Central memory CD8-positive, alpha-beta T cell (primary cell): Measurements from ENCODE around the gene BLCAP.
A peak's percentile ranks its signal among the peaks of the same experiment; 100 is the strongest.
"Not testable (repeated sequence)": the region's sequence is repeated elsewhere in the genome, so short reads cannot be mapped to it uniquely, and the experiment has no call there.

ENCODE experiments used
- ATAC-seq: fragments of 150-1000 bp; cut with Tn5 transposase; replicated peaks from 2 replicates; pipeline ENCODE4 v1.10.0; 2022; ENCODE audit warnings: mild to moderate bottlenecking, moderate FRiP score, moderate number of reproducible peaks; ENCODE audit not compliant: poor library complexity, severe bottlenecking; ENCODE audit errors: extremely low read depth
- DNase-seq, 2 donors: peaks; one replicate each; pipeline ENCODE4 v3.0.0; 2021; ENCODE audit warnings: low spot score in 2 of 2
- H3K27ac Mint-ChIP-seq: one replicate; pipeline ENCODE4 v1.8.0; 2022; ENCODE audit warnings: low read depth, mild to moderate bottlenecking, moderate library complexity, mixed read lengths
- H3K27me3 Mint-ChIP-seq: one replicate; pipeline ENCODE4 v1.8.0; 2022; ENCODE audit warnings: mixed read lengths
- H3K36me3 Mint-ChIP-seq: one replicate; pipeline ENCODE4 v1.8.0; 2022; ENCODE audit warnings: mild to moderate bottlenecking, moderate library complexity, mixed read lengths; ENCODE audit not compliant: insufficient read depth
- H3K4me1 Mint-ChIP-seq: one replicate; pipeline ENCODE4 v1.8.0; 2022; ENCODE audit warnings: mixed read lengths
- H3K4me3 Mint-ChIP-seq: one replicate; pipeline ENCODE4 v1.8.0; 2022; ENCODE audit warnings: mild to moderate bottlenecking, moderate library complexity, mixed read lengths
- H3K9me3 Mint-ChIP-seq: one replicate; pipeline ENCODE4 v1.8.0; 2022; ENCODE audit warnings: mixed read lengths

Gene BLCAP

DNA sequence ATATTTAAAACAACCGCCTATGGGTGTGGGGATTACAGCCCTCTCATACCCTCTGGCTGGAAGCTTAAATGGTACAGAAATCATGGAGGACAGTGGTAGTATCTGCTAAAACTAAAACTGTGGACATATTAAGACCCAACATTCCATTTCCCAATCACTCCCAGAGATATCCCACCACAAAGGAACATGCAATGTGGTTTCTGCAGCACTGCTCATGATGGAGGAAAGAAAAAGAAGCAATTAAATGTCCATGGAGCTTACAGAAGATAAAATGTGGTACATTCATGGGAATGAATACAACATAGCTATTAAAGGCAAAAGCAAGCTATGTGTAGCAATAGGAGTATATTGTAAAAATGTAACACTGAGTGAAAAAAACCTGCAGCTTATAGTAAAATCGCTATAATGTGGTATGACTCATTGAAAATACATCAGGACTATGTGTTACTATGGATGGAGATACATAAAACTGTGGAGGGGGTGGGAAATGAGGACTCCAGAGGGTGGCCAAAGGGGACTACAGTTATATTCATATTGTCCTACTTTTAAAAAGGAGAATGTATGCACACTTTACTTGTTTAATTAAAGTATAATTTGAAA, 29.5 kb downstream of the BLCAP start:
- ATAC-seq (no peak), DNase-seq (no peak)
- Mint-ChIP-seq H3K4me3 (no peak overlapping the region), H3K4me1 (no peaks in the 10 kb centered on the region), H3K27ac (no peak overlapping the region), H3K36me3 (peaks cover 7% of the 10 kb centered on the region), H3K9me3 (no peaks in the 10 kb centered on the region), H3K27me3 (no peaks in the 10 kb centered on the region)

DNA sequence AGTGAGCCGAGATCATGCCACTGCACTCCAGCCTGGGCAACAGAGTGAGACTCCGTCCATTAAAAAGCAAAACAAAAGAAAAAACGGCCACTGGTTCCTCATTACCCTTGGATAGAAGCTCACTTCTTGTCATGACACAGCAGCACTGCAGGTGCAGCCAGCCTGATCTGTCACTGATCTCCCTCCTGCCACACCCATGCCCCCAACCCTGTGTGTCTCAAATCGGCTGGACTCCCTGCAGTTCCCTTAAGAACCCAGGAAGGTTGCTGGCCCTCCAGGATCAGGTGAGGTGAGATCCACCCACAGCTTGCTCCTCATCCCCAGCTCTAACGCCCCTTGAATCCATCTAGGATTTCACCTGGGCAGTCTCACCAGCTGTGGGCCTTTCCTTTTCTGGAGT, 32.9 kb downstream of the BLCAP start:
- no peak overlapping the region for H3K27ac Mint-ChIP-seq
- no peak overlapping the region for H3K4me3 Mint-ChIP-seq
- no peaks in the 10 kb centered on the region for H3K9me3 Mint-ChIP-seq
- H3K27me3 Mint-ChIP-seq: peaks cover 7% of the 10 kb centered on the region
- H3K4me1 Mint-ChIP-seq: peaks cover 5% of the 10 kb centered on the region
- DNase-seq (no peak), ATAC-seq (no peak)
- H3K36me3 Mint-ChIP-seq: peaks cover 7% of the 10 kb centered on the region

DNA sequence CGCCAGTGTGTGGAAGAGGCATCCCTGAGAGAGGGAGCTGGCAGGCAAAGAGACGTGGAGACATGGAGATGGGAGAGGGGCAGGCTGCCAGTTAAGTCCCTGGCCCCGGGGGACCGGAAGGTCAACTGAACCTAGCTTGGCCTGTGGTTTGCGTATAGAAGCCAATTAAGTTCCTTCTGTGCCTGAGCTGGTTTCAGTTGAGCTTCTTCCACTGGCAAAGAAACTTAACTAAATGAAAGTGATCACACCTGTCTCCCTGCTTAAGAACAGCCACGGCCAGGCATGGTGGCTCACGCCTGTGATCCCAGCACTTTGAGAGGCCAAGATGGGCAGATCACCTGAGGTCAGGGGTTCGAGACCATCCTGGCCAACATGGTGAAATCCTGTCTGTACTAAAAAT, 33.4 kb downstream of the BLCAP start:
- peaks cover 5% of the 10 kb centered on the region for H3K4me1 Mint-ChIP-seq
- ATAC-seq: no peak

DNA sequence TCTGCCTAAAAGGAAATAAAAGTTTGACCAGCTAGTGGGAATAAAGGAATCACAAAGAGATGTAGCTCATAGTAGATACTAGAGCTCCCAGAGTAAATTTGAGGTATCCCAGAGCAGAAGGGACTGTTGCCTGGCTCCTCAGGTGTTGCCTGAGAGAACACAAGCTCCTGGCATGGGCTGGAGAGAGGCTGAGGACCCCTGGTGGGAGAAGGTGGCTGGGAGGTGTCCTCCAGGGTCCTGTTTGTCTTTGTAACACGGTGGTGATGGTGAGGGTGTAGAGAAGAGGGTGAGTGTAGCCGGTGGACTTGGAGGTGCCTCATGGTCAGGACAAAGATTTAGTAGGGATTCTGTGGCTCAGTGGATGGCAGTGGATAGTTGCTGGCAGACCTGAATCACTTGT, 34.7 kb downstream of the BLCAP start:
- H3K9me3 Mint-ChIP-seq: no peaks in the 10 kb centered on the region
- no peak overlapping the region for H3K4me3 Mint-ChIP-seq

More for the DNA sequence above, 33.4 kb downstream of the BLCAP start:
- Mint-ChIP-seq H3K9me3 (no peaks in the 10 kb centered on the region), H3K4me3 (no peak overlapping the region), H3K27ac (no peak overlapping the region), H3K27me3 (peaks cover 7% of the 10 kb centered on the region), H3K36me3 (peaks cover 7% of the 10 kb centered on the region)
- DNase-seq: no peak

DNA sequence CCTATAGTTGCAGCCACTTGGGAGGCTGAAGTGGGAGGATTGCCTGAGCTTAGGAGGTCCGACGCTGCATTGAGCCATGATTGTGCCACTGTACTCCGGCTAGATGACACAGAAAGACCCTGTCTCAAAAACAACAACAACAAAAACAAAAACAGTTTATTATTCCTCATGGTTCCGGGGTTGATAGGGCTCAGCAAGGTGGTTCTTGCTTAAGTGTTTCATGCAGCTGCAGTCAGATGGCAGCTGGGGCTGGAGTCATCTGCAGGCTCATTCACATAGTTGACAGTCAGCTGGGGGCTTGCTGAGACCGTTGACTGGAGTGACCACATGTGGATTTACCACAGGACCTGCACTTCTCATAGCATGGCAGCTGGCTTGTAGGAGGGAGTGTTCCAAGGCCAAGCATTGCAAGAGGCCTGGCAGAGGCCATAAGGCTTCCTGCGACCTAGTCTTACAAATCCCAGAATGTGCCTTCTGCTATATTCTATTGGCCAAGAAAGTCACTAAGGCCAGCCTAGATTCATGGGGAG, 35.5 kb downstream of the BLCAP start:
- no peaks in the 10 kb centered on the region for H3K9me3 Mint-ChIP-seq
- no peak overlapping the region for H3K27ac Mint-ChIP-seq
- DNase-seq: no peak
- no peak overlapping the region for H3K4me3 Mint-ChIP-seq
- ATAC-seq: no peak
- peaks cover 2% of the 10 kb centered on the region for H3K36me3 Mint-ChIP-seq
- peaks cover 5% of the 10 kb centered on the region for H3K4me1 Mint-ChIP-seq
- H3K27me3 Mint-ChIP-seq: peaks cover 7% of the 10 kb centered on the region

More for the DNA sequence above, 34.7 kb downstream of the BLCAP start:
- DNase-seq: no peak
- no peak for ATAC-seq
- H3K4me1 Mint-ChIP-seq: peaks cover 5% of the 10 kb centered on the region
- peaks cover 7% of the 10 kb centered on the region for H3K27me3 Mint-ChIP-seq
- peaks cover 2% of the 10 kb centered on the region for H3K36me3 Mint-ChIP-seq
- H3K27ac Mint-ChIP-seq: no peak overlapping the region

DNA sequence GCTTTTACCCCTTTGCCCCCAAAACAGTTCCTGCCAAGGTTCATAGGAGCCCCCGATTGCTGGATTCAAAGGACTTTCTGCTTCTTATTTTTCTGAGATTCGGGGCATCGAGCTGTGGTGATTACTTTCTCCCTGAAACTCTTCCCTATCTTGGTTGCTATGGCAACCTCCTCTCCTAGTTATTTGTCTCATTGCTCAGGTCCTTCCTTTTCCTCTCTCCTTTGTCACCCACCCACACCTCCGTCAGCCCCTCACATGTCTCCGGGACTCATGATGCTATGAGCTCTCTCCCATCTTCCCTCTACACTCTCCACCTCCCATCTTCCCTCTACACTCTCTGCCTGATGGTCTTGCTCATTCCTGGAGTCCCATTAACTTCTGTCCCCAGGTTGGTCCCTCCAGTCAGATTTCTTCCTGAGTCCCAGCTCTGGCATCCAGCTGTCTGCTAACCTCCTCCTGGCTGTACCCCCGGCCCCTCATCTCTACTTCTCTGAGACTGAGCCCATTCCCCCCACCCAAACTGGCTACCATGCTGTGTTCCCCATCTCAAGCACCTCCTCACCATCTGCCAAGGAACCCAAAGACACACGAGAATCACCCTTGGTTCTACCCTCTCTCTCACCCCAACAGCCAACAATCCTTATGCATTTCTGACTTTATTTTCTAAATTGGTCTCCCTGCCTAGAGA, 36.9 kb downstream of the BLCAP start:
- ATAC-seq (no peak), DNase-seq (no peak)
- Mint-ChIP-seq H3K27ac (peak overlapping the region; percentile 58), H3K36me3 (peaks cover 2% of the 10 kb centered on the region), H3K4me1 (peaks cover 5% of the 10 kb centered on the region), H3K4me3 (no peak overlapping the region), H3K9me3 (no peaks in the 10 kb centered on the region), H3K27me3 (peaks cover 7% of the 10 kb centered on the region)

DNA sequence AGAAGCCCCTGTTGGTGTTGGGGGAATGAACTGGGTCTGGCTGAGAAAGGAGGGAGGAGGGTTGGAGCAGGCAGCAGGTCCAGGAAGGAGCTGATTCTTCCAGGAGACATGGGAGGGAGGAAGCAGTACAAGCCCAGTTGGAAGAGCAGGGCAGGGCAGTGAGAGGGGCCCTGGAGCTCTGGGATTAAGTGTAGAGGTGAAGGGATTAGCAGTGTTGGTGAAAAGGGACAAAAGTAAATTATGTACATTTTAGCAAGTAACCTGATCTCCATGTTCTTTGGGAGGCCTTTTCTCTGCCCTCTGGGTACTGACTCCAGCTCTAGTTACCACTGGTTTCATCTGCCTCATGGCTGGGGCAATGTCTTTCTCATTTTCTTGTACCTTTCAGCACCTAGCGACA, 41.5 kb downstream of the BLCAP start:
- not testable (repeated sequence) for DNase-seq, H3K4me1 Mint-ChIP-seq, H3K36me3 Mint-ChIP-seq, ATAC-seq, H3K4me3 Mint-ChIP-seq, H3K9me3 Mint-ChIP-seq, H3K27ac Mint-ChIP-seq
- H3K27me3 Mint-ChIP-seq: peaks cover 21% of the 10 kb centered on the region

DNA sequence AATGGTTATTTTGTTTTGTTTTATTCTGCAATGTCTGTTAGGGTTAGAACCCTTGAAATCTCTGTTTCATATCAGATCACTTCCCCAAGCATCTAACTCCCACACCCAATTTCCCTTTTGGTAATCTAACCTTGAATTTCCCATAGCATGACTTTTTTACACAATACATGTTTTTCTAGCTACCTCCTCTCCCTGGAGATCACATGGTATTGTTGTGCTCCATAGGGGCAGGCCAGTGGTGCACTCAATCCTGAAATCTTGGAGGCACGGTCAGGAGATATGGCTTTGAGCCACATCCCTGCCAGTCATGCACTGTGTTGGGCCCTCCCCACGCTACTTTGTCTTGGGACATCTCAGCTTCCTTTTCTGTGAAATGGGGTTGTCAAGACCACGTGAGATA, 43.3 kb downstream of the BLCAP start:
- H3K36me3 Mint-ChIP-seq: no peaks in the 10 kb centered on the region
- ATAC-seq: no peak
- H3K27ac Mint-ChIP-seq: no peak overlapping the region
- no peaks in the 10 kb centered on the region for H3K9me3 Mint-ChIP-seq
- H3K4me3 Mint-ChIP-seq: no peak overlapping the region
- peaks cover 38% of the 10 kb centered on the region for H3K27me3 Mint-ChIP-seq
- H3K4me1 Mint-ChIP-seq: no peaks in the 10 kb centered on the region
- DNase-seq: no peak

DNA sequence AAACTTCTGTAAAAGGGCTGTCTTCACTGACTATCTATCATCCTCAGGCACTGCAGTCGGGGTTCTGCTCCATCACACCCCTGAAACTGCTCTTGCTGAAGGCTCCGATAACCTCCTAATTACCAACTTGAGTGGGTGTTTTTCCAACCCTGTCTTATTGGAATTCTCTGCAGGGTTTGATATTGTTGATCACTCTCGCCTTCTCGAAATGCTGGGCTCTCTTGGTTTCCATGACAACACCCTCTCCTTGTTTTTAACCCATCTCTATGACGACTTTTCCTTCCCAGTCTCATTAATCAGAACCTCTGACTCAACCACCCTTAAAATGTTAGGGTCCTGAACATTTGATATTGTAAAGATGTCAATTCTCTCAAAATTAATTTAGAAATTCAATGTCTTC, 46.1 kb downstream of the BLCAP start:
- Mint-ChIP-seq H3K4me3 (no peak overlapping the region), H3K4me1 (no peaks in the 10 kb centered on the region), H3K9me3 (no peaks in the 10 kb centered on the region), H3K27ac (no peak overlapping the region), H3K36me3 (no peaks in the 10 kb centered on the region), H3K27me3 (peaks cover 52% of the 10 kb centered on the region)
- no peak for ATAC-seq
- no peak for DNase-seq

DNA sequence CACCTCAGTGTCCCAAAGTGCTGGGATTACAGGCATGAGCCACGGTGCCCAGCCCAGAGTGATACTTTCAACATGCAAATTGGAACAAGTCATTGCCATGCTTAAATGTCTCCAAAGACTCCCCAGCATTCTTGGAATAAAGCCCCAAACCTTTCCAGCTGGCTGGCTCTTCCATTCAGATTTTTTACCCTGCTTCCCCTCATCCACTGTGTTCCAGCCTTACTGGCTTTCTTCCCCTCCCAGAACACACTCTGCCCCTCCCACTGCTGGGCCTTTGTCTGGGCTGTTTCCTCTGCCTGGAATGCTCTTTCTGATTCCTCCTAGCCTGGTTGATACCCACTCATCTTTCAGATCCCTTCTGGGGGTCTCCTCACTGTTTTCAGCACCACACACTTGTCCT, 46.8 kb downstream of the BLCAP start:
- Mint-ChIP-seq H3K27ac (no peak overlapping the region), H3K4me3 (no peak overlapping the region), H3K27me3 (peaks cover 57% of the 10 kb centered on the region), H3K9me3 (no peaks in the 10 kb centered on the region), H3K36me3 (no peaks in the 10 kb centered on the region), H3K4me1 (no peaks in the 10 kb centered on the region)
- no peak for ATAC-seq
- no peak for DNase-seq

DNA sequence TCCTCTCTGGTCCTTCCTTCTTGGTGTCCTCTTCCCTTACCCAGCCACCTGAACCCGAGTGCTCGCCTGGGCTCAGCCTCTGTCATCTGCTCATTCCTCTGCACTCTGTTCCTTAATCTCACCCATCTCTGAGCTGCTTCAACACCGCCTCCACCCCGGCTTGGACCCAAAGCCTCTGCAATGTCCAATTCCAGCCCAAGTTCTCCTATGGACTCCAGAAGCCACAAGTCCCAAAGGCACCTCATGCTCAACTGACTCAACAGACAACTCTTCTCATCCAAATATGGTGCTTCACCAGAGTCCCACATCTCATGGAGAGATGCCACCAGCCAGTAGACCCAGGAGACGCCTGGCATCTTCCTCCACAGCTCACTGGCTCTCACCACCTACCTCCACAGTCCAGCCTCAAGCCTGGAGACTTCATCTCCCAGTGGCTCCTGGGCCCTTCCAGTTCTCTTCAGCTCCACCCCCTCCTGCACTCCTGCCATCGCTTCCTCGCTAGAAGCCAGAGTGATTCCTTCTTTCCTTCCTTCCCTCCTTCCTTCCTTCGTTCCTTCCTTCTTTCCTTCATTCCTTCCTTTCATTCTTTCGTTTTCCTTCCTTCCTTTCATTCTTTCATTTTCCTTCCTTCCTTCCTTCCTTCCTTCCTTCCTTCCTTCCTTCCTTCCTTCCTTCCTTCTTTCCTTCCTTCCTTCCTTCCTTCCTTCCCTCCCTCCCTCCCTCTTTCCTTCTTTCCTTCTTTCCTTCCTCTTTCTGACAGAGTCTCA, 47.6 kb downstream of the BLCAP start:
- peaks cover 66% of the 10 kb centered on the region for H3K27me3 Mint-ChIP-seq
- ATAC-seq (no peak), DNase-seq (no peak)
- no peaks in the 10 kb centered on the region for H3K4me1 Mint-ChIP-seq
- no peak overlapping the region for H3K27ac Mint-ChIP-seq
- no peak overlapping the region for H3K4me3 Mint-ChIP-seq
- no peaks in the 10 kb centered on the region for H3K36me3 Mint-ChIP-seq
- H3K9me3 Mint-ChIP-seq: no peaks in the 10 kb centered on the region

DNA sequence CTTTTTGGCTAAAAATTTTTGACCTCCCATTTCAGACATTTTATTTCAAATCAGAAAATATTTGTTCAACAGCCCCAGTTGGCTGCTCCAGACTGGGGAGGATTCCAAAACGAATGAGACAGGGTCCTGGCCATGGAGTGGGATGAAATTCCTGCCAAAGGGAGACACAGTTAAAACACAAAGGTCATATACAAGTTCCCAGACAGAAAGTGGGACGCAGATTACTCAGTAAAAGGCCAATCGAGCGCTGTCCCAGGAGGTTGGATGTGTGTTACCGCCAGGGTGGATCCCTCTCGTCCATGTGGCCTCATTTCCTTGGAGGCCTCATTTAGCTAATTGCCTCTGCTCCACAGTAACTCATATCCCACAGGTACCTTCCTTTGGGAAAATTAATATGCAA, 48.4 kb downstream of the BLCAP start:
- ATAC-seq (no peak), DNase-seq (no peak)
- Mint-ChIP-seq H3K36me3 (no peaks in the 10 kb centered on the region), H3K27me3 (peaks cover 67% of the 10 kb centered on the region), H3K4me3 (no peak overlapping the region), H3K27ac (no peak overlapping the region), H3K4me1 (no peaks in the 10 kb centered on the region), H3K9me3 (no peaks in the 10 kb centered on the region)

DNA sequence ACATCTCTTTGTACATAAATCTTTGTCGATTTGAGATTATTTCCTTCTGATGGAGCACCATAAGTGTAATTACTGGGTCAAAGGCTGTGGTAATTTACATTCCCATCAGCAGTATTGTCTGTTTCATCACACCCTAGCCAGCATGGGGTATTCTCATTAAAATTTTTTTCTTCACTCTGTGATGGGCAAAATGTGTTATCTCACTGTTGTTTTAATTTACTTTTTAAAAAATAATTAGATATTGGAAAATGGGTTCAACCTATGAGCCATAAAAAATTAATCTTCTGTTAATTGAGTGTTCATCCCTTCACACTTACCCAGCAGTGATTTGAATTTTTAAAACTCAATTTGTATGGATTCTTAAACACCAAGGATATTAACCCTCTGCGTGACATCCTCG, 50.6 kb downstream of the BLCAP start:
- Mint-ChIP-seq H3K4me3 (no peak overlapping the region), H3K9me3 (no peaks in the 10 kb centered on the region), H3K4me1 (no peaks in the 10 kb centered on the region), H3K36me3 (no peaks in the 10 kb centered on the region), H3K27ac (no peak overlapping the region), H3K27me3 (peaks cover 65% of the 10 kb centered on the region)
- ATAC-seq (no peak), DNase-seq (no peak)
